Neural crest cell (in vitro differentiated cells): Measurements from ENCODE around the gene DOHH. TPM values are rescaled to one million over a fixed set of nuclear protein-coding genes. Genes with fewer than 3 reads are reported as not detected.

Source experiments
- total RNA-seq: library from RNA; stranded (reverse); gene quantifications from 2 replicates; pipeline ENCODE4 v1.2.1, GENCODE V29; 2021

Gene DOHH
- total RNA-seq, 1 donor from 2014 or later, result 12.8 TPM

Other genes starting within 250 kb of the DOHH start
- 4.1 and 6.0 TPM in 2 replicates for gene NFIC, start 134.1 kb downstream of the DOHH start, total RNA-seq
- not detected in 2 replicates for gene SMIM24, start 20.1 kb downstream of the DOHH start, total RNA-seq
- not detected in 2 replicates for gene SMIM44, start 17.2 kb downstream of the DOHH start, total RNA-seq
- gene FZR1, start 5.6 kb upstream of the DOHH start, total RNA-seq, result 63.2 and 67.8 TPM in 2 replicates
- gene TEKTIP1, start 38.5 kb upstream of the DOHH start, total RNA-seq, result 1.1 and 2.0 TPM in 2 replicates
- gene MFSD12, start 56.9 kb upstream of the DOHH start, total RNA-seq, result 72.7 and 79.1 TPM in 2 replicates
- 76.2 and 79.6 TPM in 2 replicates for gene HMG20B, start 72.3 kb upstream of the DOHH start, total RNA-seq
- 0.19 and 0.25 TPM in 2 replicates for gene GIPC3, start 84.8 kb upstream of the DOHH start, total RNA-seq
- gene TBXA2R, start 106.2 kb upstream of the DOHH start, total RNA-seq, result 0.23 and 0.52 TPM in 2 replicates
- gene CACTIN, start 126.1 kb upstream of the DOHH start, total RNA-seq, result 33.5 and 36.3 TPM in 2 replicates
- gene PIP5K1C, start 199.8 kb upstream of the DOHH start, total RNA-seq, result 39.5 and 40.1 TPM in 2 replicates
- gene TJP3, start 207.7 kb upstream of the DOHH start, total RNA-seq, result not detected in 2 replicates